Fibroblast of lung (primary cell): ENCODE results near the gene ENPP3.

ENCODE experiments used
- CTCF ChIP-seq, 2 donors: IDR thresholded peaks in 1 of 2; conservative IDR thresholded peaks in 1 of 2; 1 replicate in 1 of 2; 2 replicates in 1 of 2; pipeline ENCODE4 v1.5.1; 2011 to 2012; ENCODE audit warnings: low read length in 2 of 2, control low read depth in 1 of 2, inconsistent platforms in 1 of 2, low read depth in 1 of 2, mild to moderate bottlenecking in 1 of 2
- EZH2 ChIP-seq: IDR thresholded peaks from 2 replicates; pipeline ENCODE4 v1.5.1; 2012; ENCODE audit warnings: low read length, control low read depth, mild to moderate bottlenecking; ENCODE audit errors: missing control alignments

- TF ChIP-seq EZH2 (no peak), CTCF (conservative IDR thresholded peaks at IDR 0.05 in 1 of 2, IDR thresholded peaks at IDR 0.05 in 1 of 2; ENCODE audit: low read depth in 1 of 2, low read length in 2 of 2) (no peak)
Observed at GRCh38 chr6:131740161-131740560, 103.1 kb downstream of the ENPP3 start.
